Astrocyte (in vitro differentiated cells and primary cell): ENCODE data around the gene ARHGEF2. TPM values are rescaled to one million over a fixed set of nuclear protein-coding genes. Genes with fewer than 3 reads are reported as not detected.

Experiments
- DNase-seq: peaks from one replicate; pipeline ENCODE4 v3.0.0-alpha.2; 2010; ENCODE audit warnings: low read depth
- FAIRE-seq: peaks from 2 replicates; lab custom pipeline; 2011; peaks lifted over from hg19 to GRCh38; lab: Jason Lieb, UNC
- H2AFZ ChIP-seq: 2 replicates; pipeline ENCODE4 v1.6.0; 2012; ENCODE audit warnings: low read depth, low read length, inconsistent platforms
- H3K27ac ChIP-seq: 2 replicates; pipeline ENCODE4 v1.5.1; 2011; ENCODE audit warnings: low read depth, low read length, inconsistent platforms
- H3K27me3 ChIP-seq: 2 replicates; pipeline ENCODE4 v1.6.0; 2011; ENCODE audit warnings: low read length, inconsistent platforms; ENCODE audit not compliant: insufficient read depth
- H3K36me3 ChIP-seq: 2 replicates; pipeline ENCODE4 v1.5.1; 2011; ENCODE audit warnings: low read length, inconsistent platforms; ENCODE audit not compliant: insufficient read depth
- H3K4me1 ChIP-seq: 2 replicates; pipeline ENCODE4 v1.5.1; 2011; ENCODE audit warnings: low read length, inconsistent platforms; ENCODE audit not compliant: insufficient read depth
- H3K4me2 ChIP-seq: 2 replicates; pipeline ENCODE4 v1.6.0; 2012; ENCODE audit warnings: low read length, inconsistent platforms
- H3K4me3 ChIP-seq: 2 replicates; pipeline ENCODE4 v1.5.1; 2011; ENCODE audit warnings: low read depth, mild to moderate bottlenecking, low read length, inconsistent platforms; ENCODE audit not compliant: insufficient read depth
- H3K79me2 ChIP-seq: 2 replicates; pipeline ENCODE4 v1.6.0; 2012; ENCODE audit warnings: mild to moderate bottlenecking, low read length, inconsistent platforms; ENCODE audit not compliant: insufficient read depth
- H3K9ac ChIP-seq: 2 replicates; pipeline ENCODE4 v1.6.0; 2012; ENCODE audit warnings: mild to moderate bottlenecking, low read length, inconsistent platforms
- H3K9me3 ChIP-seq: 2 replicates; pipeline ENCODE4 v1.5.1; 2012; ENCODE audit warnings: low read depth, mild to moderate bottlenecking, low read length, inconsistent platforms; ENCODE audit not compliant: insufficient read depth
- H4K20me1 ChIP-seq: 2 replicates; pipeline ENCODE4 v1.6.0; 2012; ENCODE audit warnings: low read length, inconsistent platforms; ENCODE audit not compliant: insufficient read depth
- H3K27ac Mint-ChIP-seq: one replicate; pipeline ENCODE4 v1.8.0; 2021; ENCODE audit warnings: mild to moderate bottlenecking, mixed read lengths; ENCODE audit not compliant: unreplicated experiment
- H3K27me3 Mint-ChIP-seq: one replicate; pipeline ENCODE4 v1.8.0; 2021; ENCODE audit warnings: low read depth, mixed read lengths; ENCODE audit not compliant: unreplicated experiment
- H3K36me3 Mint-ChIP-seq: one replicate; pipeline ENCODE4 v1.8.0; 2021; ENCODE audit warnings: low read depth, mixed read lengths; ENCODE audit not compliant: unreplicated experiment
- H3K4me1 Mint-ChIP-seq: one replicate; pipeline ENCODE4 v1.8.0; 2021; ENCODE audit warnings: low read depth, mixed read lengths; ENCODE audit not compliant: unreplicated experiment
- H3K4me3 Mint-ChIP-seq: one replicate; pipeline ENCODE4 v1.8.0; 2021; ENCODE audit warnings: mild to moderate bottlenecking, moderate library complexity, mixed read lengths; ENCODE audit not compliant: unreplicated experiment
- H3K9me3 Mint-ChIP-seq: one replicate; pipeline ENCODE4 v1.8.0; 2021; ENCODE audit warnings: mild to moderate bottlenecking, mixed read lengths; ENCODE audit not compliant: unreplicated experiment
- CTCF ChIP-seq: IDR thresholded peaks from 2 replicates; pipeline ENCODE4 v1.5.1; 2011; ENCODE audit warnings: low read depth, mild to moderate bottlenecking, inconsistent platforms, low read length, moderate library complexity; ENCODE audit not compliant: insufficient read depth
- EZH2 ChIP-seq: IDR thresholded peaks from 2 replicates; pipeline ENCODE4 v1.6.1; 2012; ENCODE audit warnings: mild to moderate bottlenecking, low read length, inconsistent platforms; ENCODE audit not compliant: insufficient read depth
- total RNA-seq: library from RNA; stranded (reverse); gene quantifications from 2 replicates; pipeline ENCODE4 v1.2.1, GENCODE V29; 2021

The ARHGEF2 gene
- total RNA-seq, 1 donor from 2014 or later, result 99.3 TPM

- no peak overlapping the region for H3K4me3 ChIP-seq
- H3K4me2 ChIP-seq, result peak overlapping the region; percentile 19
- DNase-seq, result peak; percentile 27
- H3K27me3 ChIP-seq, result no peaks in the 10 kb centered on the region
- H3K27me3 Mint-ChIP-seq, result no peaks in the 10 kb centered on the region
- no peak for FAIRE-seq
- H3K27ac Mint-ChIP-seq, result peak overlapping the region; percentile 78
- no peaks in the 10 kb centered on the region for H3K36me3 Mint-ChIP-seq
- peak overlapping the region; percentile 18 for H3K9ac ChIP-seq
- TF ChIP-seq CTCF (no peak), EZH2 (no peak)
- H2AFZ ChIP-seq, result no peak overlapping the region
- H3K4me1 Mint-ChIP-seq, result peaks cover 13% of the 10 kb centered on the region
- H3K4me3 Mint-ChIP-seq, result peak overlapping the region; percentile 27
- H3K9me3 Mint-ChIP-seq, result no peaks in the 10 kb centered on the region
- H3K36me3 ChIP-seq, result peaks cover 2% of the 10 kb centered on the region
- no peak overlapping the region for H3K27ac ChIP-seq
- no peaks in the 10 kb centered on the region for H3K79me2 ChIP-seq
- H4K20me1 ChIP-seq, result no peaks in the 10 kb centered on the region
- no peaks in the 10 kb centered on the region for H3K9me3 ChIP-seq
- H3K4me1 ChIP-seq, result peaks cover 28% of the 10 kb centered on the region
Measured at GRCh38 chr1:155940482-155940992, 37.8 kb downstream of the ARHGEF2 start.

- no peak overlapping the region for H3K4me3 ChIP-seq
- no peak overlapping the region for H3K27ac Mint-ChIP-seq
- TF ChIP-seq CTCF, result peak; percentile 59
- TF ChIP-seq EZH2, result no peak
- peak overlapping the region; percentile 51 for H3K27ac ChIP-seq
- H3K79me2 ChIP-seq, result peaks cover 10% of the 10 kb centered on the region
- peak overlapping the region; percentile 44 for H3K9ac ChIP-seq
- H3K36me3 ChIP-seq, result no peaks in the 10 kb centered on the region
- no peak overlapping the region for H3K4me2 ChIP-seq
- no peaks in the 10 kb centered on the region for H3K9me3 ChIP-seq
- no peaks in the 10 kb centered on the region for H3K27me3 ChIP-seq
- no peaks in the 10 kb centered on the region for H4K20me1 ChIP-seq
- H3K36me3 Mint-ChIP-seq, result no peaks in the 10 kb centered on the region
- FAIRE-seq (peak; percentile 13), DNase-seq (peak; percentile 52)
- no peaks in the 10 kb centered on the region for H3K27me3 Mint-ChIP-seq
- H2AFZ ChIP-seq, result no peak overlapping the region
- H3K4me1 ChIP-seq, result peaks cover 29% of the 10 kb centered on the region
- H3K4me3 Mint-ChIP-seq, result no peak overlapping the region
- no peaks in the 10 kb centered on the region for H3K9me3 Mint-ChIP-seq
- peaks cover 9% of the 10 kb centered on the region for H3K4me1 Mint-ChIP-seq
Measured at GRCh38 chr1:155938220-155938627, 40.1 kb downstream of the ARHGEF2 start.

GRCh38 chr1:155934936-155935590 is 43.3 kb downstream of the ARHGEF2 start:
- Mint-ChIP-seq H3K9me3 (no peaks in the 10 kb centered on the region), H3K4me1 (peaks cover 15% of the 10 kb centered on the region), H3K4me3 (no peak overlapping the region), H3K36me3 (peaks cover 2% of the 10 kb centered on the region), H3K27me3 (no peaks in the 10 kb centered on the region), H3K27ac (peak overlapping the region; percentile 26)
- TF ChIP-seq CTCF (no peak), EZH2 (no peak)
- no peaks in the 10 kb centered on the region for H3K27me3 ChIP-seq
- H3K9ac ChIP-seq, result peak overlapping the region; percentile 99
- DNase-seq (no peak), FAIRE-seq (no peak)
- peak overlapping the region; percentile 86 for H3K4me2 ChIP-seq
- peaks cover 19% of the 10 kb centered on the region for H3K36me3 ChIP-seq
- H3K9me3 ChIP-seq, result no peaks in the 10 kb centered on the region
- H3K4me1 ChIP-seq, result peaks cover 39% of the 10 kb centered on the region
- H3K4me3 ChIP-seq, result peak overlapping the region; percentile 80
- H3K27ac ChIP-seq, result peak overlapping the region; percentile 93
- peaks cover 42% of the 10 kb centered on the region for H3K79me2 ChIP-seq
- peaks cover 30% of the 10 kb centered on the region for H4K20me1 ChIP-seq
- H2AFZ ChIP-seq, result peak overlapping the region; percentile 80
